ENCODE measurements around the gene CTXND1.

The CTXND1 gene

DNA sequence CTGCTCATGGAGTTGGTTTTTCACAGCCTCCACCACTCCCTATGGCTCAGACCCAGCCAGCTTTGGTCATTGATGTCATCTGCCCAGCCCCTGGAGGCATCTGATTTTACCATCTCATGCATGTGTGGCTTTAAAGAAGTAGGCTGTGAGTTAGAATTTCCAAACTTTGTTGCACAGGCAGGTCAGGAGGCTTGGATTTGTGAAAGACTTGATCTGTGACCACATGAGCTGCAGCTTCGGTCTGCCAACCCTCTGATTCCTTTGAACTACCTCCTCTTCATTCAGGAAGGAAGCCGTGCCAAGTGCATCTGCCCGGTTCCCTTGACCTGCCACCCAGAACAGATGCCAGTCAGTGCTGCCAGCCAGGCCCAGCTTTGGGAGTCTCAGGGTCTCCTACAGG, 9.2 kb downstream of the CTXND1 start:
- H3K36me3 ChIP-seq (ENCODE audit: control insufficient read depth in 2 of 2, insufficient read depth in 1 of 2, low read length in 2 of 2) = no peaks in the 10 kb centered on the region
- H3K9me3 ChIP-seq (ENCODE audit: control insufficient read depth, insufficient read depth, low read depth, low read length) = no peaks in the 10 kb centered on the region
- no peak overlapping the region for H3K4me3 ChIP-seq (ENCODE audit: low read depth, low read length)
- no peaks in the 10 kb centered on the region for H3K4me1 ChIP-seq (ENCODE audit: control insufficient read depth, insufficient read depth, low read length)
- TF ChIP-seq ZNF426 (tag by site-specific recombination; IDR thresholded peaks at IDR 0.05) (no peak), ZNF10 (tag by site-specific recombination; IDR thresholded peaks at IDR 0.05) (no peak), ZNF785 (tag by site-specific recombination; IDR thresholded peaks at IDR 0.05) (no peak), ZNF555 (tag by site-specific recombination; conservative IDR thresholded peaks at IDR 0.05) (no peak), ZNF391 (tag by site-specific recombination; IDR thresholded peaks at IDR 0.05; ENCODE audit: borderline replicate concordance, low read depth) (no peak), GLIS1 (tag by site-specific recombination; IDR thresholded peaks at IDR 0.05) (no peak), ZNF24 (tag by site-specific recombination; IDR thresholded peaks at IDR 0.05) (no peak), ZNF2 (tag by site-specific recombination; IDR thresholded peaks at IDR 0.05) (no peak), PRDM1 (tag by site-specific recombination; IDR thresholded peaks at IDR 0.05) (no peak), ZFHX2 (tag by site-specific recombination; conservative IDR thresholded peaks at IDR 0.05) (no peak), ZNF660 (tag by site-specific recombination; IDR thresholded peaks at IDR 0.05) (no peak), ZNF138 (tag by site-specific recombination; IDR thresholded peaks at IDR 0.05; ENCODE audit: borderline replicate concordance) (no peak), YY2 (tag by site-specific recombination; IDR thresholded peaks at IDR 0.05) (no peak), ZFP41 (tag by site-specific recombination; IDR thresholded peaks at IDR 0.05; ENCODE audit: borderline replicate concordance) (no peak), ZNF112 (tag by site-specific recombination; IDR thresholded peaks at IDR 0.05) (no peak)
- TF ChIP-seq, protein P1, sequence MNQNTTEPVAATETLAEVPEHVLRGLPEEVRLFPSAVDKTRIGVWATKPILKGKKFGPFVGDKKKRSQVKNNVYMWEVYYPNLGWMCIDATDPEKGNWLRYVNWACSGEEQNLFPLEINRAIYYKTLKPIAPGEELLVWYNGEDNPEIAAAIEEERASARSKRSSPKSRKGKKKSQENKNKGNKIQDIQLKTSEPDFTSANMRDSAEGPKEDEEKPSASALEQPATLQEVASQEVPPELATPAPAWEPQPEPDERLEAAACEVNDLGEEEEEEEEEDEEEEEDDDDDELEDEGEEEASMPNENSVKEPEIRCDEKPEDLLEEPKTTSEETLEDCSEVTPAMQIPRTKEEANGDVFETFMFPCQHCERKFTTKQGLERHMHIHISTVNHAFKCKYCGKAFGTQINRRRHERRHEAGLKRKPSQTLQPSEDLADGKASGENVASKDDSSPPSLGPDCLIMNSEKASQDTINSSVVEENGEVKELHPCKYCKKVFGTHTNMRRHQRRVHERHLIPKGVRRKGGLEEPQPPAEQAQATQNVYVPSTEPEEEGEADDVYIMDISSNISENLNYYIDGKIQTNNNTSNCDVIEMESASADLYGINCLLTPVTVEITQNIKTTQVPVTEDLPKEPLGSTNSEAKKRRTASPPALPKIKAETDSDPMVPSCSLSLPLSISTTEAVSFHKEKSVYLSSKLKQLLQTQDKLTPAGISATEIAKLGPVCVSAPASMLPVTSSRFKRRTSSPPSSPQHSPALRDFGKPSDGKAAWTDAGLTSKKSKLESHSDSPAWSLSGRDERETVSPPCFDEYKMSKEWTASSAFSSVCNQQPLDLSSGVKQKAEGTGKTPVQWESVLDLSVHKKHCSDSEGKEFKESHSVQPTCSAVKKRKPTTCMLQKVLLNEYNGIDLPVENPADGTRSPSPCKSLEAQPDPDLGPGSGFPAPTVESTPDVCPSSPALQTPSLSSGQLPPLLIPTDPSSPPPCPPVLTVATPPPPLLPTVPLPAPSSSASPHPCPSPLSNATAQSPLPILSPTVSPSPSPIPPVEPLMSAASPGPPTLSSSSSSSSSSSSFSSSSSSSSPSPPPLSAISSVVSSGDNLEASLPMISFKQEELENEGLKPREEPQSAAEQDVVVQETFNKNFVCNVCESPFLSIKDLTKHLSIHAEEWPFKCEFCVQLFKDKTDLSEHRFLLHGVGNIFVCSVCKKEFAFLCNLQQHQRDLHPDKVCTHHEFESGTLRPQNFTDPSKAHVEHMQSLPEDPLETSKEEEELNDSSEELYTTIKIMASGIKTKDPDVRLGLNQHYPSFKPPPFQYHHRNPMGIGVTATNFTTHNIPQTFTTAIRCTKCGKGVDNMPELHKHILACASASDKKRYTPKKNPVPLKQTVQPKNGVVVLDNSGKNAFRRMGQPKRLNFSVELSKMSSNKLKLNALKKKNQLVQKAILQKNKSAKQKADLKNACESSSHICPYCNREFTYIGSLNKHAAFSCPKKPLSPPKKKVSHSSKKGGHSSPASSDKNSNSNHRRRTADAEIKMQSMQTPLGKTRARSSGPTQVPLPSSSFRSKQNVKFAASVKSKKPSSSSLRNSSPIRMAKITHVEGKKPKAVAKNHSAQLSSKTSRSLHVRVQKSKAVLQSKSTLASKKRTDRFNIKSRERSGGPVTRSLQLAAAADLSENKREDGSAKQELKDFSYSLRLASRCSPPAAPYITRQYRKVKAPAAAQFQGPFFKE (tag by site-specific recombination; IDR thresholded peaks at IDR 0.05; ENCODE audit: borderline replicate concordance) = no peak
- TF ChIP-seq, protein P2, sequence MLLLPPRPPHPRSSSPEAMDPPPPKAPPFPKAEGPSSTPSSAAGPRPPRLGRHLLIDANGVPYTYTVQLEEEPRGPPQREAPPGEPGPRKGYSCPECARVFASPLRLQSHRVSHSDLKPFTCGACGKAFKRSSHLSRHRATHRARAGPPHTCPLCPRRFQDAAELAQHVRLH (tag by site-specific recombination; IDR thresholded peaks at IDR 0.05) = no peak
- TF ChIP-seq, protein P3, sequence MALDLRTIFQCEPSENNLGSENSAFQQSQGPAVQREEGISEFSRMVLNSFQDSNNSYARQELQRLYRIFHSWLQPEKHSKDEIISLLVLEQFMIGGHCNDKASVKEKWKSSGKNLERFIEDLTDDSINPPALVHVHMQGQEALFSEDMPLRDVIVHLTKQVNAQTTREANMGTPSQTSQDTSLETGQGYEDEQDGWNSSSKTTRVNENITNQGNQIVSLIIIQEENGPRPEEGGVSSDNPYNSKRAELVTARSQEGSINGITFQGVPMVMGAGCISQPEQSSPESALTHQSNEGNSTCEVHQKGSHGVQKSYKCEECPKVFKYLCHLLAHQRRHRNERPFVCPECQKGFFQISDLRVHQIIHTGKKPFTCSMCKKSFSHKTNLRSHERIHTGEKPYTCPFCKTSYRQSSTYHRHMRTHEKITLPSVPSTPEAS (tag by site-specific recombination; IDR thresholded peaks at IDR 0.05) = no peak
- TF ChIP-seq, protein P4, sequence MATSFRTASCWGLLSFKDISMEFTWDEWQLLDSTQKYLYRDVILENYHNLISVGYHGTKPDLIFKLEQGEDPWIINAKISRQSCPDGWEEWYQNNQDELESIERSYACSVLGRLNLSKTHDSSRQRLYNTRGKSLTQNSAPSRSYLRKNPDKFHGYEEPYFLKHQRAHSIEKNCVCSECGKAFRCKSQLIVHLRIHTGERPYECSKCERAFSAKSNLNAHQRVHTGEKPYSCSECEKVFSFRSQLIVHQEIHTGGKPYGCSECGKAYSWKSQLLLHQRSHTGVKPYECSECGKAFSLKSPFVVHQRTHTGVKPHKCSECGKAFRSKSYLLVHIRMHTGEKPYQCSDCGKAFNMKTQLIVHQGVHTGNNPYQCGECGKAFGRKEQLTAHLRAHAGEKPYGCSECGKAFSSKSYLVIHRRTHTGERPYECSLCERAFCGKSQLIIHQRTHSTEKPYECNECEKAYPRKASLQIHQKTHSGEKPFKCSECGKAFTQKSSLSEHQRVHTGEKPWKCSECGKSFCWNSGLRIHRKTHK (tag by site-specific recombination; IDR thresholded peaks at IDR 0.05) = no peak
- ChIA-PET POLR2A (no interaction called here), CTCF (interaction anchor here (0.7 to 1.7 kb wide), 8 partner anchors 9 to 1023 kb away, joined by 3 to 14 read pairs (median 4); partner anchors contain the start of genes CEMIP and CTXND1)
- H3K27ac ChIP-seq (ENCODE audit: extremely low read depth, low read depth, low read length) = no peak overlapping the region

Data from HEK293 (cell line).